ENCODE results near the gene BARX2.

DNA sequence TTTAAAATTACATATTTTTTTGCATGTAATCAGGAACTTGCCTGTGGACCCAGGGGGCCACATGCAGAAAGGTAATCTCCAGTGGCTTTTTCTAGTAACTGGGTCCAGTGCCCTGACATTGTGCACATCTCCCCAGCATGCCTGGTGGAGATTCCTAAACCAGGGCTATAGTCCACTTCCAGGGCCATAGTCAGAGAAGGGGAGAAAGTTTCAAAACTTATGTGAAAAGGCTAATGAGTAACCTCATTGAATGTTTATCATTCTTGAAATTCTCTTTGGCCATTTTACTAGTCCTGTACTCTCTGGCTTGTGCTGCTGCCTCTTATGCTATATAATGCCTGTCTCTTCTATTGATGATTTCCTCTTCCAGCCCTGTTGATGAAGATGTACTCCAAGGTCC is 47.8 kb downstream of the BARX2 start:
- TF ChIP-seq POLR2A (IDR thresholded peaks at IDR 0.05; ENCODE audit: low read depth, low read length) (no peak), POLR2AphosphoS5 (IDR thresholded peaks at IDR 0.05; ENCODE audit: low read depth, low read length) (no peak)

Measured in GM12892 (cell line).